Measurements from ENCODE around the gene PIK3C3. TPM values are rescaled to one million over a fixed set of nuclear protein-coding genes. Genes with fewer than 3 reads are reported as not detected.

Gene PIK3C3
- total RNA-seq, 6 donors from 2014 or later, result 26.5 to 78.6 (median 44.9) TPM

DNA sequence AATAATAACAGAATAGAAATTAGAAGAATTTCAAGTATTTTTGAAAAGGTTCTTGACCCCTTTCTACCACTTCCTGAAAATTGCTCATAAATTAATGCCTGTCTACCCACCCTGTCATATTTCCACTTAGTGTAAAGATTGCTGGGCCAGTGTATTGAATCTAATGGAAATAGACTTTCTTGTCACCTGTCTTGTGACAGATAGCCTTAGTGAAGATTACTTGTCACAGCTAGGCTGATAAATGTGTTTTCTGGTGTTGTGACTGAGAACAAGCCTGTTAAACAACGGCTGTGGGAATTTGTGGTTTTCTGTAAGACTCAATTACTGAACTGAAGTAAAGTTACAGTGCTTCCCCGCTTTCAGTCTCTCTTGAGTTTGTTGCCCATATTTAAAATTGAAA is 37.0 kb downstream of the PIK3C3 start:
- ATAC-seq (ENCODE audit: low FRiP score in 2 of 2) (no peak), DNase-seq (no peak)
- Histone ChIP-seq H3K27ac (no peak overlapping the region), H3K36me3 (peaks cover 5 to 69% (median 15%) of the 10 kb centered on the region in 4 donors), H3K9me3 (no peaks in the 10 kb centered on the region), H3K27me3 (no peaks in the 10 kb centered on the region), H3K4me3 (no peak overlapping the region), H3K4me1 (no peaks in the 10 kb centered on the region)
- 71 to 78% methylated on average over 2 of the region's 2 CpGs for WGBS, 2 donors
- TF ChIP-seq, protein P1, sequence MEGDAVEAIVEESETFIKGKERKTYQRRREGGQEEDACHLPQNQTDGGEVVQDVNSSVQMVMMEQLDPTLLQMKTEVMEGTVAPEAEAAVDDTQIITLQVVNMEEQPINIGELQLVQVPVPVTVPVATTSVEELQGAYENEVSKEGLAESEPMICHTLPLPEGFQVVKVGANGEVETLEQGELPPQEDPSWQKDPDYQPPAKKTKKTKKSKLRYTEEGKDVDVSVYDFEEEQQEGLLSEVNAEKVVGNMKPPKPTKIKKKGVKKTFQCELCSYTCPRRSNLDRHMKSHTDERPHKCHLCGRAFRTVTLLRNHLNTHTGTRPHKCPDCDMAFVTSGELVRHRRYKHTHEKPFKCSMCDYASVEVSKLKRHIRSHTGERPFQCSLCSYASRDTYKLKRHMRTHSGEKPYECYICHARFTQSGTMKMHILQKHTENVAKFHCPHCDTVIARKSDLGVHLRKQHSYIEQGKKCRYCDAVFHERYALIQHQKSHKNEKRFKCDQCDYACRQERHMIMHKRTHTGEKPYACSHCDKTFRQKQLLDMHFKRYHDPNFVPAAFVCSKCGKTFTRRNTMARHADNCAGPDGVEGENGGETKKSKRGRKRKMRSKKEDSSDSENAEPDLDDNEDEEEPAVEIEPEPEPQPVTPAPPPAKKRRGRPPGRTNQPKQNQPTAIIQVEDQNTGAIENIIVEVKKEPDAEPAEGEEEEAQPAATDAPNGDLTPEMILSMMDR (IDR thresholded peaks at IDR 0.05), result no peak
- TF ChIP-seq EP300 (IDR thresholded peaks at IDR 0.05) (no peak), POLR2AphosphoS5 (IDR thresholded peaks at IDR 0.05) (no peak)

DNA sequence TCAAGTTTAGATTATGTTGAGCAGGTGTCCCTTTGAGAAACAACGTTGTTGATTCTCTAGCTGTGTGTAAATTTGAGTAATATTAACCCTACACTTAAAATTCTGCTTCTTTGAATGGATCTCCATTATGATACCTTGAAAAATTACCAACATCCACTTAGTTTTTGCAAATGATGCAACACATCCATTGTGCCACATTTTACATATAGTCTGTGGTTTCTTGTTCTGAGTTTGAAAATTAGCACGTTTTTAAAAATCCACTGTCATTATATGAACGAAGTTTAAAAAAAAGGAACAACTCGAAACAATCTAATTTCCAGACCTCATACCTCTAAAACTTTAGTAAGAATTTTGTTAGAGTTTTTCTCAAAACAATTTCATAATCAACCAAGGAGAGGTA is 37.7 kb downstream of the PIK3C3 start:
- WGBS, 2 donors, result 74 to 79% methylated on average over 4 of the region's 4 CpGs
- H3K27me3 ChIP-seq, result no peaks in the 10 kb centered on the region
- H3K36me3 ChIP-seq, result peaks cover 9 to 75% (median 19%) of the 10 kb centered on the region in 4 donors
- TF ChIP-seq POLR2A (IDR thresholded peaks at IDR 0.05) (no peak), POLR2AphosphoS5 (IDR thresholded peaks at IDR 0.05) (no peak), EP300 (IDR thresholded peaks at IDR 0.05) (no peak)
- TF ChIP-seq, protein P1 (IDR thresholded peaks at IDR 0.05), result no peak
- no peaks in the 10 kb centered on the region for H3K9me3 ChIP-seq
- H3K27ac ChIP-seq, result no peak overlapping the region
- no peak for ATAC-seq (ENCODE audit: low FRiP score in 2 of 2)
- no peak overlapping the region for H3K4me3 ChIP-seq
- H3K4me1 ChIP-seq, result no peaks in the 10 kb centered on the region
- no peak for DNase-seq

DNA sequence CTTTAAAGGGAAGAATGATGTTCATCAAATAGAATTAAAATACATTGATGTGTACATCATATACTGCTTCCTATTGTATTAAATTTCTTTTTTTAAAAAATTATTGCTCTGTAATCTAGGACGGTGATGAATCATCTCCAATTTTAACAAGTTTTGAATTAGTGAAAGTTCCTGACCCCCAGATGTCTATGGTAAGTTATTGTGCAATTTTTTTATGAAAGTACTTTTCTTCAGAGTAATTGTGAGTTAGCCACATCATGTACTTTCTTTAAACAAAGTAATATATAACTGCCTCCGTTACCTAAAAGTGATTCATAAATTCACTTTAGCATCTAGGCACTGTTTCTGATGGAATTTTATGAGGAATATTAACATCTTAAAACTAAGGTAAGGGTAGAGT is 38.1 kb downstream of the PIK3C3 start:
- WGBS, 2 donors, result 70 to 79% methylated on average over 2 of the region's 2 CpGs
- Histone ChIP-seq H3K9me3 (no peaks in the 10 kb centered on the region), H3K27me3 (no peaks in the 10 kb centered on the region), H3K27ac (no peak overlapping the region), H3K4me3 (no peak overlapping the region), H3K4me1 (no peaks in the 10 kb centered on the region), H3K36me3 (peaks cover 11 to 78% (median 20%) of the 10 kb centered on the region in 4 donors)
- no peak for DNase-seq
- no peak for ATAC-seq (ENCODE audit: low FRiP score in 2 of 2)
- TF ChIP-seq POLR2A (IDR thresholded peaks at IDR 0.05), result no peak
- no peak for TF ChIP-seq POLR2AphosphoS5 (IDR thresholded peaks at IDR 0.05)
- no peak for TF ChIP-seq EP300 (IDR thresholded peaks at IDR 0.05)

DNA sequence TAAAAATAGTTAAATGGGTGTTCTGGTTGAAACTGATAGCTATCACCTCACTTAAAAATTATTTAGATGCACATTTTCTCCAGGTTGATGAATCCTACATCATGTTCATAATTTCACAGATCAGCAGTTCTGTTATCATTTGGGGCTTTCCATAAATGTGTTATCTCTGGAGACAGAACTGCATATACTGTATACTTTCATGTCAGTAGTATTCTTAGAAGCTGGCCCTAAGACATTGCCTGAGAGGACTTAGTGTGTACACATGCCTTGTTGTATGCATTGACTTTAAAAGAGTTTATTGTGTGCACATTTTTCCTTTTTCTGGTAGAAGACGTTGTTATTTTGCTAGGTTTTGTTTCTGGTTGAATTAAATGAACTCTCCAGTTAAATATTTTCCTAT is 41.0 kb downstream of the PIK3C3 start:
- no peak for TF ChIP-seq POLR2A (IDR thresholded peaks at IDR 0.05)
- TF ChIP-seq POLR2AphosphoS5 (IDR thresholded peaks at IDR 0.05), result no peak
- no peak for TF ChIP-seq EP300 (IDR thresholded peaks at IDR 0.05)
- TF ChIP-seq, protein P1 (IDR thresholded peaks at IDR 0.05), result no peak
- Histone ChIP-seq H3K27ac (no peak overlapping the region), H3K4me3 (no peak overlapping the region), H3K36me3 (peaks cover 21 to 82% (median 31%) of the 10 kb centered on the region in 4 donors), H3K4me1 (no peaks in the 10 kb centered on the region), H3K27me3 (no peaks in the 10 kb centered on the region), H3K9me3 (no peaks in the 10 kb centered on the region)
- DNase-seq (no peak), ATAC-seq (ENCODE audit: low FRiP score in 2 of 2) (no peak)
- WGBS, 2 donors, result 91 to 97% methylated on average over 1 of the region's 1 CpG

DNA sequence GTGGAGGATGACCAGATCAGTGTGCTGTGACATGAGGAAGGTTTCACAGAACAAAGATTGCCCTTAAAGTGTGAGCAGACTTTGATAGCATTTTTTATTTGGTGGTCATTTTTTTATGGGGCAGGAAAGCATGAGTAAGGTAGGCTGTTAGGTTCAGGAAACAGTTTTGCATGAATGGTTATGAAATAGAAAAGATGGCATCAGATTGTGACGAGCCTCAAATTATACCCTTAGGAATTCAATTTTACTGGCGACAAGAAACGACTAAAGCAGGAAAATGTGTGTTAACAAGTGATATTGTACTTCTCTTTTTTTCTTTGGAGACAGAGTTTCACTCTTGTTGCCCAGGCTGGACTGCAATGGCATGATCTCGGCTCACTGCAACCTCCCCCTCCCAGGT is 44.7 kb downstream of the PIK3C3 start:
- TF ChIP-seq POLR2AphosphoS5 (IDR thresholded peaks at IDR 0.05) (no peak), POLR2A (IDR thresholded peaks at IDR 0.05) (no peak), EP300 (IDR thresholded peaks at IDR 0.05) (no peak)
- TF ChIP-seq, protein P1 (IDR thresholded peaks at IDR 0.05), result no peak
- no peak for DNase-seq
- ATAC-seq (ENCODE audit: low FRiP score in 2 of 2), result no peak
- Histone ChIP-seq H3K27me3 (no peaks in the 10 kb centered on the region), H3K36me3 (peaks cover 21 to 84% (median 39%) of the 10 kb centered on the region in 4 donors), H3K4me1 (no peaks in the 10 kb centered on the region), H3K9me3 (no peaks in the 10 kb centered on the region), H3K4me3 (no peak overlapping the region), H3K27ac (no peak overlapping the region)
- 72 to 80% methylated on average over 4 of the region's 4 CpGs for WGBS, 2 donors

All from upper lobe of left lung (tissue), 6 donors.